Measurements from ENCODE around the gene CTSZ. TPM values are rescaled to one million over a fixed set of nuclear protein-coding genes. Genes with fewer than 3 reads are reported as not detected.

The CTSZ gene
- total RNA-seq, 1 donor from 2014 or later: 17.2 TPM

- peak; percentile 53 for DNase-seq (ENCODE audit: extremely low spot score, unreplicated experiment)
- Mint-ChIP-seq H3K4me3 (ENCODE audit: unreplicated experiment) (no peak overlapping the region), H3K4me1 (ENCODE audit: unreplicated experiment) (peaks cover 28% of the 10 kb centered on the region), H3K9me3 (ENCODE audit: unreplicated experiment) (no peaks in the 10 kb centered on the region), H3K27me3 (ENCODE audit: unreplicated experiment) (no peaks in the 10 kb centered on the region), H3K27ac (ENCODE audit: unreplicated experiment) (peak overlapping the region; percentile 38), H3K36me3 (ENCODE audit: unreplicated experiment) (no peaks in the 10 kb centered on the region)
- TF ChIP-seq, protein P1, sequence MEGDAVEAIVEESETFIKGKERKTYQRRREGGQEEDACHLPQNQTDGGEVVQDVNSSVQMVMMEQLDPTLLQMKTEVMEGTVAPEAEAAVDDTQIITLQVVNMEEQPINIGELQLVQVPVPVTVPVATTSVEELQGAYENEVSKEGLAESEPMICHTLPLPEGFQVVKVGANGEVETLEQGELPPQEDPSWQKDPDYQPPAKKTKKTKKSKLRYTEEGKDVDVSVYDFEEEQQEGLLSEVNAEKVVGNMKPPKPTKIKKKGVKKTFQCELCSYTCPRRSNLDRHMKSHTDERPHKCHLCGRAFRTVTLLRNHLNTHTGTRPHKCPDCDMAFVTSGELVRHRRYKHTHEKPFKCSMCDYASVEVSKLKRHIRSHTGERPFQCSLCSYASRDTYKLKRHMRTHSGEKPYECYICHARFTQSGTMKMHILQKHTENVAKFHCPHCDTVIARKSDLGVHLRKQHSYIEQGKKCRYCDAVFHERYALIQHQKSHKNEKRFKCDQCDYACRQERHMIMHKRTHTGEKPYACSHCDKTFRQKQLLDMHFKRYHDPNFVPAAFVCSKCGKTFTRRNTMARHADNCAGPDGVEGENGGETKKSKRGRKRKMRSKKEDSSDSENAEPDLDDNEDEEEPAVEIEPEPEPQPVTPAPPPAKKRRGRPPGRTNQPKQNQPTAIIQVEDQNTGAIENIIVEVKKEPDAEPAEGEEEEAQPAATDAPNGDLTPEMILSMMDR (IDR thresholded peaks at IDR 0.05): no peak
These were observed 1.8 kb upstream of the CTSZ start for GRCh38 chr20:59008715-59009336.

DNA sequence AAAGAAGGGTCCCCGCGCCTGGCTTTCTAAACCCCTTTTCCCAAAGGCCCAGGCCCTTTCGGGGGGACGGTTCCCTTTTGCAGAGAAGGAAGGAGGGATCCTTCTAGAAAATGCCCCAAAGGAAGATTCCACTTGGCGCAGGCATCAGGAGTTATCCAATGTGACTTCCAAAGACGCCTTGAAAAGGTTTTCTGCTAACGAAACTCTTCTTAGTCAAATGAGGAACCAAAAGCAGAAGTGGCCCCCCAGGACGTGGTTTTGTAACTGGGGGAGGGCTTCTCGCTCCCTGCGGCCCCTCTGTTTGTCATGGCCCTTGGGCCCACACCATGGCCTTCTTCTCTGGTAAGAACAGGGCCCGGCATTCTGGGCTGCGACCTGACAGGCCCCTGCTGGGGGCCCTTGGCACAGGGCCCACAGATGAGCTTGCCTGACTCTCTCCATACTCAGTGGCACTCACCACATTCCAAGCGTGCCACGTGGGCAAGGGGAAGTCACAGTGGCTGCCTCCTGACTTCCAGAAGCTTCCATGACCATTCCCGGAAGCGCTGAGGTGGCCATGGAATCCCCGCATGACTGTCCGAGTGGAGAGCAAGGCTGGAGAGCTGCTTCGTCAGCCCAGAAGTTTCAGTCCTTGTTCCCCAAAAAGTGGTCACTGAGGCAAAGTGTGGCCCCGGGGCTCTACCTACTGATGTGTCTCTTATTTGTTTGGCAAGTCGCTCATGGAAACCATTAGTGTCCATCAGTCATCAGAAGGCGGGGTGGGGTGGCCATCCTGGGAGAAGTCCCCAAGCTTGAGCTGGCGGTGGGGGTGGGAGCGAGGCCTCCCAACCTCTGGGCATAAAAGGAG is 834 bp upstream of the CTSZ start:
- H3K4me1 Mint-ChIP-seq (ENCODE audit: unreplicated experiment): peaks cover 23% of the 10 kb centered on the region
- no peak for DNase-seq (ENCODE audit: extremely low spot score, unreplicated experiment)
- H3K27me3 Mint-ChIP-seq (ENCODE audit: unreplicated experiment): no peaks in the 10 kb centered on the region
- no peaks in the 10 kb centered on the region for H3K36me3 Mint-ChIP-seq (ENCODE audit: unreplicated experiment)
- TF ChIP-seq, protein P1 (IDR thresholded peaks at IDR 0.05): no peak
- H3K9me3 Mint-ChIP-seq (ENCODE audit: unreplicated experiment): no peaks in the 10 kb centered on the region
- H3K4me3 Mint-ChIP-seq (ENCODE audit: unreplicated experiment): no peak overlapping the region
- peak overlapping the region; percentile 52 for H3K27ac Mint-ChIP-seq (ENCODE audit: unreplicated experiment)

DNA sequence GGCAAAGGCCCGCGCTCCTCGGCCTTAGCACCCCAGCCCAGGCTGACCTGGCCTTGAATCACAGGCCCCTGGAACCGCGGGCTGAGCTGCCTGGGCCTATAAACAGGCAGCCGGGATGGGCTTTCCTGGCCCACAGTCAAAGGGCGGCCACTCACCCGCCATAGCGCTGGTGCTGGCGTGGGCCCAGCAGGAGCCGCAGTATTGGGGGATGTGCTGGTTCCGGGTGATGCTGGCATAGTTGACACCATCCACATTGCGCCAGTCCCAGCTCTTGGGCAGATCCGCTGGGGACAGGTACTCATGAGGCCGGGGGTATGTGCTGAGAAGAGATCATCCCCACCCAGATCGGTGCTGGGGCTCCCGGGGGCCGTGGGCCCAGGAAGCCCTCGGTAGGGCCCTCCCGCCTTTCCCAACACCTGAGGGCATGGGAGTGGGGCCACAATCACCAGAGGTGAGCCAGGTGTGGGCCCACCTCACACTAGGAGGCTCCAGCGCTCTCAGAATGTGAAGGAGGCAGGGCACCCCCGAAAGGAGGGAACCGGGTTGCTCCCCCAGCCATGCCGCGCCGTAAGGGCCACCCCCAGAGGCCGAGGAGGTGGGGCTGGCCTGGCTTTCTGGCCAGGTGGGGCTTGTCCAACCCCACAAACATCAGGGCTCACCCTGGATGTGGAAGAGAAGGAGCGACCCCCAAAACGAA is 739 bp downstream of the CTSZ start:
- H3K9me3 Mint-ChIP-seq (ENCODE audit: unreplicated experiment): no peaks in the 10 kb centered on the region
- no peak overlapping the region for H3K4me3 Mint-ChIP-seq (ENCODE audit: unreplicated experiment)
- DNase-seq (ENCODE audit: extremely low spot score, unreplicated experiment): no peak
- H3K27me3 Mint-ChIP-seq (ENCODE audit: unreplicated experiment): no peaks in the 10 kb centered on the region
- H3K27ac Mint-ChIP-seq (ENCODE audit: unreplicated experiment): no peak overlapping the region
- H3K36me3 Mint-ChIP-seq (ENCODE audit: unreplicated experiment): no peaks in the 10 kb centered on the region
- H3K4me1 Mint-ChIP-seq (ENCODE audit: unreplicated experiment): peaks cover 17% of the 10 kb centered on the region
- TF ChIP-seq, protein P1 (IDR thresholded peaks at IDR 0.05): no peak

DNA sequence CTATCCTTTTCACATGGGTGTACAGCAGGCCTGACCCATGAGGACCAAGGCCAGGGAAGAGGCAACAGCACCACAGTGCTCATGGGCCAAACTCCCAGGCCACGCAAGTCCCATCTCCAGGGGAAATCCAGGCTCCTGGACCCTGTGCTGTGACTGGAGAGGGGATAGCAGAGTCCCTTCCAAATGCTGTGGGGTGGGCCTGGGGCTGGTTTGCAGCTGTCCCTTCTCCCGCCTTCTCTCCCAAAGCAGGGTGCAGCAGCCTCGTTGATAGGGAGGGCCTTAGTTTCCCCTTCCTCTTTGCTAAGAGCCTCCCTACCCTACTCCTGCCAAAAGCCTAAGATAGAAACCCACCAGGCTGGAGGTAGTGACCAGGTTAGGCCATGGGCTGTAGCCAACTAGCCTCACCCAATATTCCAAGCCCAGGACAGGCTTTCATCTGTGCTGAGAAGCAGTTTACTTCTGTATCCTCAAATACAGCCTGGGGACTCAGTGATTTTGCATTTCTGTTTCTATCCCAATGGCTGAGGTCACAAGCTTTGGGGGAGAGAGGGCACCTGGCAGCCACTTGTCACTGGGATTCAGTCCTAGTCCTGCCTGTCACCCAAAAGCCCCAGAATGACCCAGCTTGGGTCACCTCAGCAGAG is 1.4 kb downstream of the CTSZ start:
- Mint-ChIP-seq H3K4me3 (ENCODE audit: unreplicated experiment) (no peak overlapping the region), H3K4me1 (ENCODE audit: unreplicated experiment) (peaks cover 11% of the 10 kb centered on the region), H3K27me3 (ENCODE audit: unreplicated experiment) (no peaks in the 10 kb centered on the region), H3K27ac (ENCODE audit: unreplicated experiment) (no peak overlapping the region), H3K36me3 (ENCODE audit: unreplicated experiment) (no peaks in the 10 kb centered on the region), H3K9me3 (ENCODE audit: unreplicated experiment) (no peaks in the 10 kb centered on the region)
- TF ChIP-seq, protein P1 (IDR thresholded peaks at IDR 0.05): no peak
- DNase-seq (ENCODE audit: extremely low spot score, unreplicated experiment): no peak
